Peyer's patch (tissue), 4 donors: Measurements from ENCODE around the gene DACT3. TPM values are rescaled to one million over a fixed set of nuclear protein-coding genes. Genes with fewer than 3 reads are reported as not detected.
"Not testable (repeated sequence)": the region's sequence is repeated elsewhere in the genome, so short reads cannot be mapped to it uniquely, and the experiment has no call there.

Source experiments
- DNase-seq, 3 donors: peaks; one replicate each; pipeline ENCODE4 v3.0.0-alpha.2; 2017 to 2019
- H3K27ac ChIP-seq, 4 donors: fragments of 200-600 bp; sonication (generic); one replicate each; pipeline ENCODE4 v1.5.1; 2016 to 2019
- H3K27me3 ChIP-seq, 2 donors: fragments of 200-600 bp; sonication (generic); one replicate each; pipeline ENCODE4 v1.5.1; 2019
- H3K36me3 ChIP-seq, 3 donors: fragments of 200-600 bp; sonication (generic); one replicate each; pipeline ENCODE4 v1.5.1; 2016 to 2019
- H3K4me1 ChIP-seq, 4 donors: fragments of 200-600 bp; sonication (generic); one replicate each; pipeline ENCODE4 v1.5.1; 2016 to 2019
- H3K4me3 ChIP-seq, 4 donors: fragments of 200-600 bp; sonication (generic); 1 replicate in 3 of 4; 2 replicates in 1 of 4; pipeline ENCODE4 v1.5.1; 2016 to 2019; ENCODE audit warnings: mild to moderate bottlenecking in 1 of 4
- H3K9me3 ChIP-seq, 4 donors: fragments of 200-600 bp; sonication (generic); one replicate each; pipeline ENCODE4 v1.5.1; 2016 to 2019; ENCODE audit warnings: mild to moderate bottlenecking in 1 of 4
- CTCF ChIP-seq, 6 experiments: fragments of 450-650 bp in 4 of 6; fragments of 200-600 bp in 2 of 6; sonication (generic) in 1 of 6; IDR thresholded peaks; one replicate each; pipeline ENCODE4 v1.5.1; 2017 to 2019; ENCODE audit warnings: antibody characterized with exemption in 6 of 6, mild to moderate bottlenecking in 3 of 6, moderate library complexity in 1 of 6
- POLR2A ChIP-seq, 2 donors: fragments of 450-650 bp; IDR thresholded peaks; one replicate each; pipeline ENCODE4 v1.5.1; 2017; ENCODE audit warnings: antibody characterized with exemption in 2 of 2, mild to moderate bottlenecking in 2 of 2, moderate library complexity in 2 of 2
- total RNA-seq, 4 donors: library from RNA; depleted of rRNA; stranded (reverse); fragments of >200 nt; gene quantifications; one replicate each; pipeline ENCODE4 v1.1.0, GENCODE V29; 2016

The DACT3 gene
- total RNA-seq, 4 donors from 2014 or later: 0.53 to 2.3 (median 1.4) TPM

GRCh38 chr19:46630586-46631205 lies 30.3 kb downstream of the DACT3 start:
- Histone ChIP-seq H3K27ac (no peak overlapping the region), H3K4me3 (no peak overlapping the region), H3K27me3 (peaks cover 0 to 10% of the 10 kb centered on the region in 2 donors), H3K36me3 (no peaks in the 10 kb centered on the region), H3K4me1 (peaks cover 4 to 30% (median 14%) of the 10 kb centered on the region in 4 donors), H3K9me3 (no peaks in the 10 kb centered on the region)
- no peak for TF ChIP-seq POLR2A (IDR thresholded peaks at IDR 0.05)
- DNase-seq: no peak

GRCh38 chr19:46629546-46630025 lies 31.4 kb downstream of the DACT3 start:
- H3K27ac ChIP-seq: no peak overlapping the region
- no peak for TF ChIP-seq CTCF (IDR thresholded peaks at IDR 0.05)
- TF ChIP-seq POLR2A (IDR thresholded peaks at IDR 0.05): no peak

GRCh38 chr19:46628970-46629369 lies 32.0 kb downstream of the DACT3 start:
- H3K4me1 ChIP-seq: peaks cover 4 to 33% (median 17%) of the 10 kb centered on the region in 4 donors
- H3K27ac ChIP-seq, H3K36me3 ChIP-seq: not testable (repeated sequence)

More at GRCh38 chr19:46629546-46630025, 31.4 kb downstream of the DACT3 start:
- Histone ChIP-seq H3K36me3 (no peaks in the 10 kb centered on the region), H3K27me3 (peaks cover 0 to 4% of the 10 kb centered on the region in 2 donors), H3K4me3 (no peak overlapping the region), H3K9me3 (no peaks in the 10 kb centered on the region), H3K4me1 (peaks cover 4 to 34% (median 15%) of the 10 kb centered on the region in 4 donors)
- no peak for DNase-seq

GRCh38 chr19:46626446-46626845 lies 34.5 kb downstream of the DACT3 start:
- Histone ChIP-seq H3K27ac (peak overlapping the region; percentile 42 to 84 (median 67)), H3K4me1 (peaks cover 0 to 34% (median 8%) of the 10 kb centered on the region in 4 donors)
- TF ChIP-seq POLR2A (IDR thresholded peaks at IDR 0.05): no peak
- TF ChIP-seq CTCF (IDR thresholded peaks at IDR 0.05): no peak

More at GRCh38 chr19:46628970-46629369, 32.0 kb downstream of the DACT3 start:
- not testable (repeated sequence) for H3K27me3 ChIP-seq, H3K9me3 ChIP-seq, DNase-seq, H3K4me3 ChIP-seq

GRCh38 chr19:46625731-46626130 lies 35.3 kb downstream of the DACT3 start:
- peak overlapping the region; percentile 42 to 84 (median 67) for H3K27ac ChIP-seq
- H3K9me3 ChIP-seq: no peaks in the 10 kb centered on the region
- H3K36me3 ChIP-seq: no peaks in the 10 kb centered on the region
- no peak for DNase-seq
- H3K27me3 ChIP-seq: no peaks in the 10 kb centered on the region
- peaks cover 0 to 37% (median 8%) of the 10 kb centered on the region in 4 donors for H3K4me1 ChIP-seq
- no peak for TF ChIP-seq CTCF (IDR thresholded peaks at IDR 0.05)
- no peak for TF ChIP-seq POLR2A (IDR thresholded peaks at IDR 0.05)
- no peak overlapping the region for H3K4me3 ChIP-seq

More at GRCh38 chr19:46626446-46626845, 34.5 kb downstream of the DACT3 start:
- Histone ChIP-seq H3K9me3 (no peaks in the 10 kb centered on the region), H3K36me3 (no peaks in the 10 kb centered on the region), H3K27me3 (no peaks in the 10 kb centered on the region), H3K4me3 (no peak overlapping the region)
- DNase-seq: no peak

- Histone ChIP-seq H3K36me3 (no peaks in the 10 kb centered on the region), H3K4me1 (peaks cover 0 to 42% (median 10%) of the 10 kb centered on the region in 4 donors), H3K27me3 (no peaks in the 10 kb centered on the region), H3K4me3 (peak within 1 kb of the TSS in 3 of 4 donors; percentile 0 to 19 (median 1)), H3K9me3 (no peaks in the 10 kb centered on the region), H3K27ac (peak within 1 kb of the TSS; percentile 55 to 84 (median 67))
- peak in 1 of 3 donors; percentile 36 for DNase-seq
- TF ChIP-seq CTCF (IDR thresholded peaks at IDR 0.05) (no peak), POLR2A (IDR thresholded peaks at IDR 0.05) (no peak)
Measured at GRCh38 chr19:46624958-46625661, 35.9 kb downstream of the DACT3 start, which contains the start of gene PTGIR. Gene PTGIR, minus strand, starts transcription at chr19:46625089. Its CDS starts 864 bp downstream, at chr19:46624225.
